HepG2 (cell line): ENCODE data around the gene ISG20L2. TPM values are rescaled to one million over a fixed set of nuclear protein-coding genes. Genes with fewer than 3 reads are reported as not detected.
A peak's percentile ranks its signal among the peaks of the same experiment; 100 is the strongest.

Experiments
- KDM5A ChIP-seq: fragments of 200-600 bp; sonication (generic); IDR thresholded peaks from 2 replicates; pipeline ENCODE4 v1.7.0; 2018; ENCODE audit warnings: antibody characterized with exemption, mild to moderate bottlenecking, low read length, borderline replicate concordance
- PPARG ChIP-seq: conservative IDR thresholded peaks from 2 replicates; pipeline ENCODE4 v1.6.1; 2016; ENCODE audit warnings: missing biosample characterization, missing genetic modification reagents
- RCOR2 ChIP-seq: IDR thresholded peaks from 2 replicates; pipeline ENCODE4 v1.6.1; 2016; ENCODE audit warnings: missing biosample characterization, missing genetic modification reagents
- SOX6 ChIP-seq, 2 experiments: fragments of 450-650 bp in 1 of 2; sonication (generic) in 1 of 2; formaldehyde crosslinking in 1 of 2; IDR thresholded peaks; 2 replicates each; pipeline versions ENCODE4 v1.4.0 to v1.6.1; 2017 to 2020; ENCODE audit warnings: antibody characterized with exemption in 1 of 2, mild to moderate bottlenecking in 1 of 2, missing genetic modification reagents in 1 of 2
- ZNF20 ChIP-seq: sonication (generic); formaldehyde crosslinking; IDR thresholded peaks from 2 replicates; pipeline ENCODE4 v1.4.0; 2020; ENCODE audit warnings: mild to moderate bottlenecking, moderate library complexity, missing genetic modification reagents
- ZNF501 ChIP-seq: sonication (generic); formaldehyde crosslinking; IDR thresholded peaks from 2 replicates; pipeline ENCODE4 v1.5.1; 2020; ENCODE audit warnings: mild to moderate bottlenecking, moderate library complexity, missing genetic modification reagents
- polyA plus RNA-seq, 8 experiments: library from polyadenylated mRNA; depleted of rRNA in 3 of 8; stranded (reverse) in 7 of 8; unstranded in 1 of 8; fragments of >200 nt; fragmentation: Illumina TruSeq in 4 of 8; extraction: Trizol in 4 of 8; gene quantifications; 2 replicates each; pipeline versions ENCODE4 v1.2.1 to v1.2.3, GENCODE V29; 2011 to 2016; ENCODE audit warnings: low read depth in 4 of 8, missing spikeins in 1 of 8, mixed read lengths in 1 of 8; ENCODE audit not compliant: insufficient read depth in 1 of 8
- total RNA-seq, 5 experiments: library from RNA; depleted of rRNA; stranded (reverse); fragments of >200 nt; fragmentation: Illumina TruSeq; extraction: Trizol; gene quantifications; 2 replicates each; pipeline ENCODE4 v1.2.3, GENCODE V29; 2016; ENCODE audit warnings: low read depth in 1 of 5
- TF ChIP-seq, protein P1 (sequence below): sonication (generic); formaldehyde crosslinking; IDR thresholded peaks from 2 replicates; pipeline ENCODE4 v1.5.0; 2020; ENCODE audit warnings: mild to moderate bottlenecking, missing genetic modification reagents
- TF ChIP-seq, protein P2 (sequence below): sonication (generic); formaldehyde crosslinking; IDR thresholded peaks from 2 replicates; pipeline ENCODE4 v1.4.0; 2020; ENCODE audit warnings: missing genetic modification reagents
- TF ChIP-seq, protein P3 (sequence below), 2 experiments: sonication (generic) in 1 of 2; formaldehyde crosslinking in 1 of 2; IDR thresholded peaks; 2 replicates each; pipeline versions ENCODE4 v1.5.1 to v1.6.1; 2011 to 2020; ENCODE audit warnings: borderline replicate concordance in 1 of 2, low read depth in 1 of 2, low read length in 1 of 2, mild to moderate bottlenecking in 1 of 2, missing genetic modification reagents in 1 of 2, moderate library complexity in 1 of 2
- TF ChIP-seq, protein P4 (sequence below): sonication (generic); formaldehyde crosslinking; conservative IDR thresholded peaks from 2 replicates; pipeline ENCODE4 v1.4.0; 2020; ENCODE audit warnings: mild to moderate bottlenecking, missing genetic modification reagents, moderate library complexity
- TF ChIP-seq, protein P5 (sequence below): sonication (generic); formaldehyde crosslinking; IDR thresholded peaks from 2 replicates; pipeline ENCODE4 v1.4.0; 2020; ENCODE audit warnings: missing genetic modification reagents; ENCODE audit errors: not compliant biosample characterization
- TF ChIP-seq, protein P6 (sequence below): sonication (generic); formaldehyde crosslinking; IDR thresholded peaks from 2 replicates; pipeline ENCODE4 v1.8.0; 2022; ENCODE audit warnings: mild to moderate bottlenecking, missing genetic modification reagents, borderline replicate concordance

Gene ISG20L2
- total and polyA plus RNA-seq, 2 of the 13 experiments (the other 11 are each of a cell fraction or from before 2014, with no cell fraction given) = 19.8 to 21.3 TPM

DNA sequence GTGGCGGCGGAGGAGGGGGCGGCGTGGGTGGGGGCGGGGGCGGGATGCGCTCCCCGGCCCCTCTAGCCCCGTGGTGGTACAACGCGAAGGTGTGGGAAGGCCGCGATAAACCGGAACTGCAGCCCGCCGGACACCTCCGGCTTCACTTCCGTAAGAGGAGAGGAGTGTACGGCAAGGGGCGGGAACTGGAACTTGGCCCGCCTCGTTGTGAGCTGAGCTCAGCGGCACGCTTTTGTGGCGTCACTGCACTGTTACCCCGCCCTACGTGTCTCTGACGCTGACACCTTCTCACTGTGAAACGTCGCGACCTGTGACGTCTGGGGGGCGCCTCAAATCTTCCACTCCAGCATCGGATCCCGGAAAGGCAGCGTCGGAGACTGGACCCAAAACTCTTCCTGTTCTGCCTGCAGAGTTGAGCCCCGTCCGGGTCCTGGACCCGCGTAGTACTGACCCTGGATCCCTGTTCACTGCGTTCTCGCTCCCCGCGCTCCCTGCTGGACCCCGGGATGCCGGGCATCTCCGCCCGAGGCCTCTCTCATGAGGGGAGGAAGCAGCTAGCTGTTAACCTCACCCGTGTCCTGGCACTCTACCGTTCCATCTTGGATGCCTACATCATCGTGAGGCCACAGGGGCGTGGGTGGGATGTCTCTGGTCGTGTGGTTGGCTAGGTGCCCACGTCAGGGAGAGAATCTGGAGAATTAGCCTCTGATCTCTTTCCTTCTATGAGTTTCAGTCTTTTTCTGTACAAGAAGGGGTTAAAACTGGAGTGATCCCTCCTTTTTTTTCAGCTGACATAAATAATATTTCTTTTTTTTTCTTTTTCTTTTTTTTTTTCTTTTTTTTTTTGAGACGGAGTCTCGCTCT is at the start of gene ISG20L2 (continued):
- TF ChIP-seq, protein P1, sequence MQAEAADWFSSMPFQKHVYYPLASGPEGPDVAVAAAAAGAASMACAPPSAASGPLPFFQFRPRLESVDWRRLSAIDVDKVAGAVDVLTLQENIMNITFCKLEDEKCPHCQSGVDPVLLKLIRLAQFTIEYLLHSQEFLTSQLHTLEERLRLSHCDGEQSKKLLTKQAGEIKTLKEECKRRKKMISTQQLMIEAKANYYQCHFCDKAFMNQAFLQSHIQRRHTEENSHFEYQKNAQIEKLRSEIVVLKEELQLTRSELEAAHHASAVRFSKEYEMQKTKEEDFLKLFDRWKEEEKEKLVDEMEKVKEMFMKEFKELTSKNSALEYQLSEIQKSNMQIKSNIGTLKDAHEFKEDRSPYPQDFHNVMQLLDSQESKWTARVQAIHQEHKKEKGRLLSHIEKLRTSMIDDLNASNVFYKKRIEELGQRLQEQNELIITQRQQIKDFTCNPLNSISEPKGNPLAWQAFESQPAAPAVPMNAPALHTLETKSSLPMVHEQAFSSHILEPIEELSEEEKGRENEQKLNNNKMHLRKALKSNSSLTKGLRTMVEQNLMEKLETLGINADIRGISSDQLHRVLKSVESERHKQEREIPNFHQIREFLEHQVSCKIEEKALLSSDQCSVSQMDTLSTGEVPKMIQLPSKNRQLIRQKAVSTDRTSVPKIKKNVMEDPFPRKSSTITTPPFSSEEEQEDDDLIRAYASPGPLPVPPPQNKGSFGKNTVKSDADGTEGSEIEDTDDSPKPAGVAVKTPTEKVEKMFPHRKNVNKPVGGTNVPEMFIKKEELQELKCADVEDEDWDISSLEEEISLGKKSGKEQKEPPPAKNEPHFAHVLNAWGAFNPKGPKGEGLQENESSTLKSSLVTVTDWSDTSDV (CRISPR knock-in tag) = no peak
- no peak for TF ChIP-seq SOX6 (IDR thresholded peaks at IDR 0.05)
- peak; percentile 30; the same call in 1 of the 2 replicates for TF ChIP-seq SOX6 (CRISPR knock-in tag; IDR thresholded peaks at IDR 0.05)
- no peak for TF ChIP-seq PPARG (CRISPR knock-in tag)
- peak; percentile 74; the same call in 1 of the 2 replicates for TF ChIP-seq ZNF501
- TF ChIP-seq, protein P2, sequence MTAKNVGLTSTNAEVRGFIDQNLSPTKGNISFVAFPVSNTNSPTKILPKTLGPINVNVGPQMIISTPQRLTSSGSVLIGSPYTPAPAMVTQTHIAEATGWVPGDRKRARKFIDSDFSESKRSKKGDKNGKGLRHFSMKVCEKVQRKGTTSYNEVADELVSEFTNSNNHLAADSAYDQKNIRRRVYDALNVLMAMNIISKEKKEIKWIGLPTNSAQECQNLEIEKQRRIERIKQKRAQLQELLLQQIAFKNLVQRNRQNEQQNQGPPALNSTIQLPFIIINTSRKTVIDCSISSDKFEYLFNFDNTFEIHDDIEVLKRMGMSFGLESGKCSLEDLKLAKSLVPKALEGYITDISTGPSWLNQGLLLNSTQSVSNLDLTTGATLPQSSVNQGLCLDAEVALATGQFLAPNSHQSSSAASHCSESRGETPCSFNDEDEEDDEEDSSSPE (CRISPR knock-in tag) = peak; percentile 46
- TF ChIP-seq, protein P3, sequence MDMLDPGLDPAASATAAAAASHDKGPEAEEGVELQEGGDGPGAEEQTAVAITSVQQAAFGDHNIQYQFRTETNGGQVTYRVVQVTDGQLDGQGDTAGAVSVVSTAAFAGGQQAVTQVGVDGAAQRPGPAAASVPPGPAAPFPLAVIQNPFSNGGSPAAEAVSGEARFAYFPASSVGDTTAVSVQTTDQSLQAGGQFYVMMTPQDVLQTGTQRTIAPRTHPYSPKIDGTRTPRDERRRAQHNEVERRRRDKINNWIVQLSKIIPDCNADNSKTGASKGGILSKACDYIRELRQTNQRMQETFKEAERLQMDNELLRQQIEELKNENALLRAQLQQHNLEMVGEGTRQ (IDR thresholded peaks at IDR 0.05; ENCODE audit: low read depth, low read length) = no peak
- TF ChIP-seq, protein P3 (CRISPR knock-in tag; IDR thresholded peaks at IDR 0.05; ENCODE audit: borderline replicate concordance) = no peak
- TF ChIP-seq, protein P4, sequence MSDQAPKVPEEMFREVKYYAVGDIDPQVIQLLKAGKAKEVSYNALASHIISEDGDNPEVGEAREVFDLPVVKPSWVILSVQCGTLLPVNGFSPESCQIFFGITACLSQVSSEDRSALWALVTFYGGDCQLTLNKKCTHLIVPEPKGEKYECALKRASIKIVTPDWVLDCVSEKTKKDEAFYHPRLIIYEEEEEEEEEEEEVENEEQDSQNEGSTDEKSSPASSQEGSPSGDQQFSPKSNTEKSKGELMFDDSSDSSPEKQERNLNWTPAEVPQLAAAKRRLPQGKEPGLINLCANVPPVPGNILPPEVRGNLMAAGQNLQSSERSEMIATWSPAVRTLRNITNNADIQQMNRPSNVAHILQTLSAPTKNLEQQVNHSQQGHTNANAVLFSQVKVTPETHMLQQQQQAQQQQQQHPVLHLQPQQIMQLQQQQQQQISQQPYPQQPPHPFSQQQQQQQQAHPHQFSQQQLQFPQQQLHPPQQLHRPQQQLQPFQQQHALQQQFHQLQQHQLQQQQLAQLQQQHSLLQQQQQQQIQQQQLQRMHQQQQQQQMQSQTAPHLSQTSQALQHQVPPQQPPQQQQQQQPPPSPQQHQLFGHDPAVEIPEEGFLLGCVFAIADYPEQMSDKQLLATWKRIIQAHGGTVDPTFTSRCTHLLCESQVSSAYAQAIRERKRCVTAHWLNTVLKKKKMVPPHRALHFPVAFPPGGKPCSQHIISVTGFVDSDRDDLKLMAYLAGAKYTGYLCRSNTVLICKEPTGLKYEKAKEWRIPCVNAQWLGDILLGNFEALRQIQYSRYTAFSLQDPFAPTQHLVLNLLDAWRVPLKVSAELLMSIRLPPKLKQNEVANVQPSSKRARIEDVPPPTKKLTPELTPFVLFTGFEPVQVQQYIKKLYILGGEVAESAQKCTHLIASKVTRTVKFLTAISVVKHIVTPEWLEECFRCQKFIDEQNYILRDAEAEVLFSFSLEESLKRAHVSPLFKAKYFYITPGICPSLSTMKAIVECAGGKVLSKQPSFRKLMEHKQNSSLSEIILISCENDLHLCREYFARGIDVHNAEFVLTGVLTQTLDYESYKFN (CRISPR knock-in tag) = no peak; the same call in 1 of the 2 replicates
- TF ChIP-seq, protein P5, sequence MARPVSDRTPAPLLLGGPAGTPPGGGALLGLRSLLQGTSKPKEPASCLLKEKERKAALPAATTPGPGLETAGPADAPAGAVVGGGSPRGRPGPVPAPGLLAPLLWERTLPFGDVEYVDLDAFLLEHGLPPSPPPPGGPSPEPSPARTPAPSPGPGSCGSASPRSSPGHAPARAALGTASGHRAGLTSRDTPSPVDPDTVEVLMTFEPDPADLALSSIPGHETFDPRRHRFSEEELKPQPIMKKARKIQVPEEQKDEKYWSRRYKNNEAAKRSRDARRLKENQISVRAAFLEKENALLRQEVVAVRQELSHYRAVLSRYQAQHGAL (CRISPR knock-in tag) = no peak
- TF ChIP-seq RCOR2 (CRISPR knock-in tag) = no peak
- TF ChIP-seq, protein P6, sequence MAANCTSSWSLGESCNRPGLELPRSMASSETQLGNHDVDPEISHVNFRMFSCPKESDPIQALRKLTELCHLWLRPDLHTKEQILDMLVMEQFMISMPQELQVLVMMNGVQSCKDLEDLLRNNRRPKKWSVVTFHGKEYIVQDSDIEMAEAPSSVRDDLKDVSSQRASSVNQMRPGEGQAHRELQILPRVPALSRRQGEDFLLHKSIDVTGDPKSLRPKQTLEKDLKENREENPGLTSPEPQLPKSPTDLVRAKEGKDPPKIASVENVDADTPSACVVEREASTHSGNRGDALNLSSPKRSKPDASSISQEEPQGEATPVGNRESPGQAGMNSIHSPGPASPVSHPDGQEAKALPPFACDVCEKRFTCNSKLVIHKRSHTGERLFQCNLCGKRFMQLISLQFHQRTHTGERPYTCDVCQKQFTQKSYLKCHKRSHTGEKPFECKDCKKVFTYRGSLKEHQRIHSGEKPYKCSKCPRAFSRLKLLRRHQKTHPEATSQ (CRISPR knock-in tag) = no peak
- TF ChIP-seq ZNF20 (CRISPR knock-in tag) = no peak
- TF ChIP-seq KDM5A = no peak
